Subcutaneous preadipocyte (primary cell): ENCODE results near the gene ARMCX6. TPM values are rescaled to one million over a fixed set of nuclear protein-coding genes. Genes with fewer than 3 reads are reported as not detected.

Source experiments
- small RNA-seq: library from RNA; depleted of rRNA; stranded (forward); fragments of <200 nt; gene quantifications from one replicate; pipeline ENCODE3, GENCODE V24; 2012
- total RNA-seq: library from RNA; depleted of rRNA; stranded (reverse); fragments of >200 nt; gene quantifications from 2 replicates; pipeline ENCODE4 v1.2.3, GENCODE V29; 2012

Gene ARMCX6
- total RNA-seq, result 11.8 and 13.5 TPM in 2 replicates

DNA sequence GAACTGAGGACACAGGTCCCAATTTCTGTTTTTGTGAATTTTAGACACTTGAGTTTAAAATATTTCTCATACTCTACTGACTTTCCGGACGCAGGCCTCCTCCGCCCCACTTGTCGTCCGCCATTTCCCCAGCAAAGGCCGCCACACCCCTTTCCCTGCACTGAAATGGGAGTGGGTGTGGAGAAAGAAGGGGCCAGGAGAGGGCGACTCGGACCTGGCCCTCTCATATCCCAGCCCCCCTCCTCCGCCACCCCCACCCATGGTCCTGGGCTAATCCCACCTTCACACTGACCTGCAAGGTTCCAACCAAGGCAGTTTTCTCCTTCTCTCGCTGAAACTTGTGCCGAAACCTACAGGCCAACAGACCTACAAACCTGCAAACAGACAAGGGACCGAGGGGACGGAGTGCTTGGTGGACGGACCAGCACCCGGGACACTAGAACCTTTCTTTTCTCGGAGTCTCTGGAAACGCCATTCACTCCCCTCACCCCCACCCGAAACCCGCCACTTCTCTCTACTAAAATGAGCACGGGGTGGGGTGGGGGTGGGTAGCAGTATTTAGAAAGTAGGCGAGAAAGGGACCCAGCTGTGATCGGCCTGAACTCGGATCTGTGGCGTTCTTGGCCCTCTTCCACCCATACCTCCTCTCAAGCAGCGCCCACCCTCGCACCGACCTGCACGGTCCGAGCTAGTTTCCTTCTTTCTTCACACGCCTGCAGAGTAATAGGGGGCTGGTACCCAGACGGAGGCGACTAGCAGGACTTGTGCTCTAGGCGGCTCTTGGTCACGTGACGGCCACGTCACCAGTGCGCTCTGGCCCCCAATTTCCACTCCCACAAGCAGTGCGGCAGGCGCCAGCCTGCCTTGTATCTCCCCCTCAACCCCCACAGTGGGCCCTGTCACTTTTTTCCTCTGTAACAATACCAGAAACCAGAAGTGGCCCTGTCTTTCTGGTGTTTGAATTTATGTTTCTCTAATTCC is at the start of gene ARMCX6:
Gene ARMCX6 (minus strand): TSS at position 790 of the 981 bp plus-strand sequence. CDS start 1,380 bp downstream, outside the sequence.

DNA sequence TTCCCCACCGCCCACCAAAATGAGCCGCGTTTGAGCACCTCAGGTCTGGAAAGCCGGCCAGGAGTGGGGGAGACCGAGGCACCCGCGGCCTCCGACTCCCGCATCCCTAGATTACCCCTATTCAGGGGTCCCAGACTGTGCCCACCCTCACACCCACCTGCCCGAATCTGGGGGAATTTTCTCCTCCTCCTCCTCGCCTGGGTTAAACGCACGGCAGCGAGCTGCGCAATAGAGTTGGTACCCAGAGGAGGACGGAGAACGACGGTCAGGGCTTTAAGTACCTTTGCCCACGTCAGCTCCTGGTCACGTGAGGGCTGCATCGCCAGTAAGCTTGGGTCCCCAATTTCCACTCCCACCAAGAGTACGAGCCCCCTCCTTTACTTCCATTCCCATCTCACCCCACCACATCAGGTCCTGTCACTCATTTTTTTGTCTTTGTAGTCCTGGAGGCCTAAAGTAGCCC is 41.8 kb upstream of the ARMCX6 start, which contains the start of gene ARMCX2:
Gene ARMCX2 (minus strand): TSS at position 250 of the 463 bp plus-strand sequence. CDS start 2,262 bp downstream, outside the sequence.

Small RNAs within 50 kb of the gene (small RNA-seq; reads per million reads assigned to genes)
- gene RNU6-30P, result 0.22 reads per million

Other genes with a start within 250 kb of the ARMCX6 start
- gene BTK, start 231.8 kb downstream of the ARMCX6 start, total RNA-seq, result not detected in 2 replicates
- 145 and 219 TPM in 2 replicates for gene RPL36A, start 227.0 kb downstream of the ARMCX6 start, total RNA-seq
- 23.9 and 24.4 TPM in 2 replicates for gene GLA, start 210.1 kb downstream of the ARMCX6 start, total RNA-seq
- 46.5 and 47.8 TPM in 2 replicates for gene HNRNPH2, start 209.8 kb downstream of the ARMCX6 start, total RNA-seq
- gene ARMCX4, start 132.5 kb downstream of the ARMCX6 start, total RNA-seq, result 3.1 and 3.3 TPM in 2 replicates
- gene ARMCX1, start 67.5 kb downstream of the ARMCX6 start, total RNA-seq, result 55.9 and 57.0 TPM in 2 replicates
- 34.2 and 41.2 TPM in 2 replicates for gene ARMCX3, start 5.2 kb upstream of the ARMCX6 start, total RNA-seq
- 31.3 and 35.3 TPM in 2 replicates for gene ARMCX2, start 41.9 kb upstream of the ARMCX6 start, total RNA-seq